Measurements from ENCODE around the gene CREBL2. TPM values are rescaled to one million over a fixed set of nuclear protein-coding genes. Genes with fewer than 3 reads are reported as not detected.

The CREBL2 gene
- total RNA-seq, 1 experiment from 2014 or later = 18.3 TPM

DNA sequence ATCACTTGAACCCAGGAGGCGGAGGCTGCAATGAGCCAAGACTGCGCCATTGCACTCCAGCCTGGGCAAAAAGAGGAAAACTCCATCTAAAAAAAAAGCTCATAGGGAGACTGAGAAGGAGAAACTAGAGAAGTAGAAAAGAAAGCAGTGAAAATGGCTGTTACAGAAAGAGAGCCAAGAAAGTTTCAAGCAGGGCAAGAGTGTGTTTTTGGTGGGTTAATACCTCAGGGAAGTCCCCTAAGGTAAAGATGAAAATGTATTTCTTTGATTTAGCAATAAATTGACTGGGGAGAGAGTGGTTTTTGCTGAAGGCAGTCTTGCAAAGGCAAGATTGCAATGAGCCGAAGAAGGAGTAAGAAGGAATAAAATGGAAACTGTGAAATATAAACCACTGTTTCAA is 39.0 kb upstream of the CREBL2 start:
- H4K8ac ChIP-seq (replicated peaks; ENCODE audit: insufficient read length, low read depth, low read length) = no peak overlapping the region
- peaks cover 2% of the 10 kb centered on the region; the same call in 1 of the 2 replicates for H3K27me3 ChIP-seq (ENCODE audit: insufficient read depth, low read length)
- no peak overlapping the region for H3K4me3 Mint-ChIP-seq
- no peak overlapping the region for H3K9ac ChIP-seq (ENCODE audit: extremely low read depth, insufficient read length, low read length)
- H3K14ac ChIP-seq (ENCODE audit: insufficient read depth, low read length) = no peak overlapping the region
- H3K9me3 ChIP-seq (ENCODE audit: control insufficient read depth, low read depth, low read length) = no peaks in the 10 kb centered on the region
- no peak overlapping the region for H2BK120ac ChIP-seq (ENCODE audit: low read depth, low read length, poor library complexity, severe bottlenecking)
- peaks cover 0 to under 1% of the 10 kb centered on the region in 2 experiments; a peak in 1 of 5 replicates for H3K9me3 Mint-ChIP-seq
- no peak overlapping the region for H3K27ac Mint-ChIP-seq
- no peak overlapping the region for H2BK5ac ChIP-seq (ENCODE audit: insufficient read length, low read length)
- H3K79me2 ChIP-seq (ENCODE audit: insufficient read depth, low read length) = no peaks in the 10 kb centered on the region
- H4K91ac ChIP-seq (ENCODE audit: insufficient read length, low read depth, low read length) = no peak overlapping the region
- no peak overlapping the region for H3K4ac ChIP-seq (ENCODE audit: low read depth, low read length)
- no peaks in the 10 kb centered on the region; the same call in 1 of the 2 replicates for H3K27me3 Mint-ChIP-seq (ENCODE audit: low read depth)
- WGBS (ENCODE audit: extremely low coverage, insufficient read length, low lambda C conversion rate) = no CpG with 5 or more reads among the region's 3 CpGs
- H3K79me1 ChIP-seq (ENCODE audit: insufficient read depth, low read depth, low read length, poor library complexity, severe bottlenecking) = no peaks in the 10 kb centered on the region
- H3K56ac ChIP-seq (ENCODE audit: insufficient read length, low read depth, low read length) = no peak overlapping the region
- TF ChIP-seq, protein P1, sequence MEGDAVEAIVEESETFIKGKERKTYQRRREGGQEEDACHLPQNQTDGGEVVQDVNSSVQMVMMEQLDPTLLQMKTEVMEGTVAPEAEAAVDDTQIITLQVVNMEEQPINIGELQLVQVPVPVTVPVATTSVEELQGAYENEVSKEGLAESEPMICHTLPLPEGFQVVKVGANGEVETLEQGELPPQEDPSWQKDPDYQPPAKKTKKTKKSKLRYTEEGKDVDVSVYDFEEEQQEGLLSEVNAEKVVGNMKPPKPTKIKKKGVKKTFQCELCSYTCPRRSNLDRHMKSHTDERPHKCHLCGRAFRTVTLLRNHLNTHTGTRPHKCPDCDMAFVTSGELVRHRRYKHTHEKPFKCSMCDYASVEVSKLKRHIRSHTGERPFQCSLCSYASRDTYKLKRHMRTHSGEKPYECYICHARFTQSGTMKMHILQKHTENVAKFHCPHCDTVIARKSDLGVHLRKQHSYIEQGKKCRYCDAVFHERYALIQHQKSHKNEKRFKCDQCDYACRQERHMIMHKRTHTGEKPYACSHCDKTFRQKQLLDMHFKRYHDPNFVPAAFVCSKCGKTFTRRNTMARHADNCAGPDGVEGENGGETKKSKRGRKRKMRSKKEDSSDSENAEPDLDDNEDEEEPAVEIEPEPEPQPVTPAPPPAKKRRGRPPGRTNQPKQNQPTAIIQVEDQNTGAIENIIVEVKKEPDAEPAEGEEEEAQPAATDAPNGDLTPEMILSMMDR (conservative IDR thresholded peaks at IDR 0.05) = no peak
- H3K4me2 ChIP-seq (ENCODE audit: insufficient read depth, insufficient read length, low read length) = no peak overlapping the region
- no peak overlapping the region for H2BK20ac ChIP-seq (ENCODE audit: low read depth, low read length, poor library complexity, severe bottlenecking)
- H2AK5ac ChIP-seq (ENCODE audit: insufficient read length, low read length) = no peak overlapping the region
- no peak overlapping the region for H3T11ph ChIP-seq (ENCODE audit: low read length)
- H2AFZ ChIP-seq (ENCODE audit: low read length) = no peak overlapping the region
- no peak for DNase-seq
- H3K4me1 ChIP-seq (ENCODE audit: insufficient read depth, low read length) = no peaks in the 10 kb centered on the region
- H3K4me1 Mint-ChIP-seq = peaks cover 0 to 3% of the 10 kb centered on the region in 2 experiments; a peak in 2 of 4 replicates
- no peaks in the 10 kb centered on the region for H3K36me3 Mint-ChIP-seq (ENCODE audit: insufficient read depth in 1 of 3, low read depth in 3 of 3)
- no peak overlapping the region for H3K23ac ChIP-seq (ENCODE audit: insufficient read length, low read depth, low read length)
- no peak overlapping the region for H4K5ac ChIP-seq (ENCODE audit: insufficient read length, low read depth, low read length)
- H3K18ac ChIP-seq (ENCODE audit: insufficient read length, low read depth, low read length) = no peak overlapping the region
- H3K27ac ChIP-seq (ENCODE audit: insufficient read length, low read depth, low read length) = no peak overlapping the region
- no peaks in the 10 kb centered on the region for H4K20me1 ChIP-seq (ENCODE audit: control insufficient read depth, insufficient read depth, insufficient read length)
- no peak overlapping the region for H2BK12ac ChIP-seq (ENCODE audit: insufficient read length, low read depth, low read length)
- H2BK15ac ChIP-seq (ENCODE audit: low read depth, low read length) = no peak overlapping the region
- no peaks in the 10 kb centered on the region for H3K23me2 ChIP-seq (ENCODE audit: insufficient read length, low read depth, low read length, poor library complexity, severe bottlenecking)
